ENCODE measurements around the gene TAF8.
"Not testable (repeated sequence)": the region's sequence is repeated elsewhere in the genome, so short reads cannot be mapped to it uniquely, and the experiment has no call there.

The TAF8 gene

GRCh38 chr6:42032366-42032765 lies 18.0 kb upstream of the TAF8 start:
- Histone ChIP-seq H3K4me3 (replicated peaks; ENCODE audit: low read depth, low read length) (no peak overlapping the region), H3K36me3 (ENCODE audit: control insufficient read depth, insufficient read depth, low read length) (no peaks in the 10 kb centered on the region), H3K27me3 (replicated peaks; ENCODE audit: control insufficient read depth, insufficient read depth, low read length) (no peaks in the 10 kb centered on the region)
- TF ChIP-seq, protein P1, sequence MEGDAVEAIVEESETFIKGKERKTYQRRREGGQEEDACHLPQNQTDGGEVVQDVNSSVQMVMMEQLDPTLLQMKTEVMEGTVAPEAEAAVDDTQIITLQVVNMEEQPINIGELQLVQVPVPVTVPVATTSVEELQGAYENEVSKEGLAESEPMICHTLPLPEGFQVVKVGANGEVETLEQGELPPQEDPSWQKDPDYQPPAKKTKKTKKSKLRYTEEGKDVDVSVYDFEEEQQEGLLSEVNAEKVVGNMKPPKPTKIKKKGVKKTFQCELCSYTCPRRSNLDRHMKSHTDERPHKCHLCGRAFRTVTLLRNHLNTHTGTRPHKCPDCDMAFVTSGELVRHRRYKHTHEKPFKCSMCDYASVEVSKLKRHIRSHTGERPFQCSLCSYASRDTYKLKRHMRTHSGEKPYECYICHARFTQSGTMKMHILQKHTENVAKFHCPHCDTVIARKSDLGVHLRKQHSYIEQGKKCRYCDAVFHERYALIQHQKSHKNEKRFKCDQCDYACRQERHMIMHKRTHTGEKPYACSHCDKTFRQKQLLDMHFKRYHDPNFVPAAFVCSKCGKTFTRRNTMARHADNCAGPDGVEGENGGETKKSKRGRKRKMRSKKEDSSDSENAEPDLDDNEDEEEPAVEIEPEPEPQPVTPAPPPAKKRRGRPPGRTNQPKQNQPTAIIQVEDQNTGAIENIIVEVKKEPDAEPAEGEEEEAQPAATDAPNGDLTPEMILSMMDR (IDR thresholded peaks at IDR 0.05; ENCODE audit: insufficient read depth, low read length, poor library complexity, severe bottlenecking), result no peak
- no peak for DNase-seq (ENCODE audit: extremely low read depth, insufficient read length)

- not testable (repeated sequence) for H3K27me3 ChIP-seq (replicated peaks; ENCODE audit: control insufficient read depth, insufficient read depth, low read length); H3K4me3 ChIP-seq (replicated peaks; ENCODE audit: low read depth, low read length); DNase-seq (ENCODE audit: extremely low read depth, insufficient read length); H3K36me3 ChIP-seq (ENCODE audit: control insufficient read depth, insufficient read depth, low read length)
These were observed 12.7 kb upstream of the TAF8 start for GRCh38 chr6:42037669-42038068.

DNA sequence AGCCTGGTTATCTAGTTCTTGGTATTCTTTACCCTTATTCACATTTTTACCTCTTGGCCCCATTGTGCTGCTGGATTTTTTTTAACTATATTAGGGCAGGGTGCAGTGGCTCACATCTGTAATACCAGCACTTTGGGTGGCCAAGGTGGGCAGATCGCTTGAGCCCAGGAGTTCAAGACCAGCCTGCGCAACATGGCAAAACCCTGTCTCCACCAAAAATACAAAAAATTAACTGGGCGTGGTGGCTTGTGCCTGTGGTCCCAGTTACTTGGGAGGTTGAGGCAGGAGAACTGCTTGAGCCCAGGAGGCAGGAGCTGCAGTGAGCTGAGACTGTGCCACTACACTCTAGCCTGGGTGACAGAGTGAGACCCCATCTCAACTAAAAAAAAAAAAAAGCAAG lies 12.2 kb upstream of the TAF8 start:
- H3K4me3 ChIP-seq (replicated peaks; ENCODE audit: low read depth, low read length), result no peak overlapping the region
- TF ChIP-seq, protein P1 (IDR thresholded peaks at IDR 0.05; ENCODE audit: insufficient read depth, low read length, poor library complexity, severe bottlenecking), result no peak
- no peaks in the 10 kb centered on the region for H3K27me3 ChIP-seq (replicated peaks; ENCODE audit: control insufficient read depth, insufficient read depth, low read length)
- no peaks in the 10 kb centered on the region for H3K36me3 ChIP-seq (ENCODE audit: control insufficient read depth, insufficient read depth, low read length)
- DNase-seq (ENCODE audit: extremely low read depth, insufficient read length), result no peak

DNA sequence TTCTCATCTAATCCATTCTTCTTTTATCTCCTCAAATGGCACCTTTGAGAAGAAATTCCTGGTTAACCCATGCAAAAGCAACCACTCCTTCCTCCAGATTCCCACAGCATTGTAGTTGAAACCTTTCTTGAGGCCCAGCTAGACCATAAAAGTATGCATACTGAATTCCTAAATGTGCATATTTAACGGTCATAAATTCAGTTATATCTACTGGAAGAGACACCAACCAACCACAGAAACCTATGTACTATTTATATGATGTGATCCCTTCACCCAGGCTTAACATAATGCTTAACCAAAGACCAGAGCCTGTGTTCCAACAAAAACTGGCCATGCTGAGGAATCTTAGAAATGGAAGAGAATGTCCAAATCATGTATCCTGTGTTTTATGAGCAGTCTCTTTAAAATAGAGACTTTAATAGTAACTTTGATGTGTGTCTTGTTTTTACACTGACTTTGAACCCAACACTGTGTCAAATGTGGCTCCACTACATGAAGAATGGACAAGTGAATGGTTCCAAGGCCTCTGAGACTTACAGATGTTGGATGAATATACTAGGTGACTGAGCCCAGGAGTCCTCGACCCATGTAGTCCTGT lies 11.4 kb upstream of the TAF8 start:
- Histone ChIP-seq H3K27me3 (replicated peaks; ENCODE audit: control insufficient read depth, insufficient read depth, low read length) (no peaks in the 10 kb centered on the region), H3K36me3 (ENCODE audit: control insufficient read depth, insufficient read depth, low read length) (no peaks in the 10 kb centered on the region), H3K4me3 (replicated peaks; ENCODE audit: low read depth, low read length) (no peak overlapping the region)
- DNase-seq (ENCODE audit: extremely low read depth, insufficient read length), result no peak
- TF ChIP-seq, protein P1 (IDR thresholded peaks at IDR 0.05; ENCODE audit: insufficient read depth, low read length, poor library complexity, severe bottlenecking), result no peak

DNA sequence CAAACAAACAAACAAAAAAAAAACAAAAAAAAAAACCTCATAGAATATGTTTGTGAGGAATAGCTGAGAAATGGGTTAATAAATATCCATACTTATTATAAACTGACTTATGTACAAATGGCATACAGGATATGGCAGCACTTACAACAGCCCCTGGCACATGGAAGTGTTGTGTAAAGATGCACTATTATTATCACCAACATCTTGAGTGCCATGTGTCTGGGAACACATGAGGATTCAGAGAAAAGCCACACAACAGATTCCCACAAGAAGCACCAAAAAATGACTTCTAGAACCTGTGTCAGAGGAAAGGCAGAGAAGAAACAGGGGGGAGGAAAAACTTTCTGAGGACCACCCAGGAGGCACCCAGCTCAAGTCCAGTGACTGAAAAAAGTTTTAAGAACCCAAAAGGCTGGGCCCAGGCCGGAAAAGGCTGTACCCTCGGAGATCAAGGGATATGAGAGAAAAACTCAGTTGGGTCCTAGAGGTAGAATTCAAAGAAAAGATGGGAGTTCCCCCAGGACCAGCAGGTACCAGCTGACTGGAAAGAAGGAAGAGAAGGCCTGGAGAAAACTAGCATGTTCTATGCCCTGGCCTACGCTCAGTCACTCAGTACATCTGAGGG lies 9.4 kb upstream of the TAF8 start:
- no peak for DNase-seq (ENCODE audit: extremely low read depth, insufficient read length)
- Histone ChIP-seq H3K36me3 (ENCODE audit: control insufficient read depth, insufficient read depth, low read length) (no peaks in the 10 kb centered on the region), H3K27me3 (replicated peaks; ENCODE audit: control insufficient read depth, insufficient read depth, low read length) (no peaks in the 10 kb centered on the region), H3K4me3 (replicated peaks; ENCODE audit: low read depth, low read length) (no peak overlapping the region)
- TF ChIP-seq, protein P1 (IDR thresholded peaks at IDR 0.05; ENCODE audit: insufficient read depth, low read length, poor library complexity, severe bottlenecking), result no peak

- Histone ChIP-seq H3K27me3 (replicated peaks; ENCODE audit: control insufficient read depth, insufficient read depth, low read length) (no peaks in the 10 kb centered on the region), H3K36me3 (ENCODE audit: control insufficient read depth, insufficient read depth, low read length) (no peaks in the 10 kb centered on the region), H3K4me3 (replicated peaks; ENCODE audit: low read depth, low read length) (no peak overlapping the region)
- TF ChIP-seq, protein P1 (IDR thresholded peaks at IDR 0.05; ENCODE audit: insufficient read depth, low read length, poor library complexity, severe bottlenecking), result no peak
- DNase-seq (ENCODE audit: extremely low read depth, insufficient read length), result no peak
These were observed 8.8 kb upstream of the TAF8 start for GRCh38 chr6:42041481-42042053.
